GM12872 (cell line): ENCODE data around the gene PFDN4.

Source experiments
- TF ChIP-seq, protein P1 (sequence below): IDR thresholded peaks from 3 replicates; pipeline ENCODE4 v1.5.1; 2011; ENCODE audit warnings: low read depth, mild to moderate bottlenecking, low read length, moderate library complexity; ENCODE audit not compliant: insufficient read depth

PFDN4 gene

DNA sequence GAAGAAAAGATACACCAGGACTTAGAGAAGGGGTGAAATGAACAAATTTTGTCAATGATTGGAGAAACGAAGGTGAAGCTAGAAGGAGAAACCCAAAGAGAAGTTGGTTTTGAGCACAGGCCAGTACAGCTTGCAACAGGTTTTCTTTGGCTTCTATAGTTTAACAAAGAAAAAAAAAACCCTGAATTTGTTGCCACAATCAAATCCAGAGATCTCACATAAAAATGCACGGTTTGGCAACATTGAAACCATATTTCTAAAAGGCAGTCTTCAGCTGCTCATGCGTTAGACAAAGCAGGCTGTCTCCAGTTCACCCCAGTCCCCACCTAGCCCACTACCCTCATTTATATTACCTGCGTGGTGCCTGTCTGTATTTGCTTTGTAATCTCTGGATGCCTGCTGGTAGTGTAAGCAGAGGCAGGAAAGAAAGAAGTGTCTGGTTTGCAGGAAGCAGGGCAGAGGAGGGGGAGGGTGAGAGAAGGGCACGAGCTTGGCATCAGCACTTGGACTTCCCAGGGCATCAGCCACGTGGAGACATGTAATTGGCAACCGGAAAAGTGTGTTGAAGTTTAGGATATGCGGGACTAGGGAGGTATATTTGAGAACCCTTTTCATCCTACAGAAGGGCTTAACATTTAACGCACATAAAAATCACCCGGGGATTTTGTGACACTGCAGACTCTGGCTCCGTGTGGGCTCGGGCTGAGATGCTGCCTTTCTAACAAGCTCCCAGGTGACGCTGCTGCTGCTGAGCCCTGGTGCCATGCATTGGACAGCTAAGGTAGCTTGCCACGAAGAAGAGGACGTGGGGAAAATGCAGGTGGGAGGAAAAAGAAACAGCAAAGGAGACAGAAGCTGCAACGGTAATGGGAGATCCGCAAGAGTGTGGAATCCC lies 14.4 kb downstream of the PFDN4 start:
- TF ChIP-seq, protein P1, sequence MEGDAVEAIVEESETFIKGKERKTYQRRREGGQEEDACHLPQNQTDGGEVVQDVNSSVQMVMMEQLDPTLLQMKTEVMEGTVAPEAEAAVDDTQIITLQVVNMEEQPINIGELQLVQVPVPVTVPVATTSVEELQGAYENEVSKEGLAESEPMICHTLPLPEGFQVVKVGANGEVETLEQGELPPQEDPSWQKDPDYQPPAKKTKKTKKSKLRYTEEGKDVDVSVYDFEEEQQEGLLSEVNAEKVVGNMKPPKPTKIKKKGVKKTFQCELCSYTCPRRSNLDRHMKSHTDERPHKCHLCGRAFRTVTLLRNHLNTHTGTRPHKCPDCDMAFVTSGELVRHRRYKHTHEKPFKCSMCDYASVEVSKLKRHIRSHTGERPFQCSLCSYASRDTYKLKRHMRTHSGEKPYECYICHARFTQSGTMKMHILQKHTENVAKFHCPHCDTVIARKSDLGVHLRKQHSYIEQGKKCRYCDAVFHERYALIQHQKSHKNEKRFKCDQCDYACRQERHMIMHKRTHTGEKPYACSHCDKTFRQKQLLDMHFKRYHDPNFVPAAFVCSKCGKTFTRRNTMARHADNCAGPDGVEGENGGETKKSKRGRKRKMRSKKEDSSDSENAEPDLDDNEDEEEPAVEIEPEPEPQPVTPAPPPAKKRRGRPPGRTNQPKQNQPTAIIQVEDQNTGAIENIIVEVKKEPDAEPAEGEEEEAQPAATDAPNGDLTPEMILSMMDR: no peak

DNA sequence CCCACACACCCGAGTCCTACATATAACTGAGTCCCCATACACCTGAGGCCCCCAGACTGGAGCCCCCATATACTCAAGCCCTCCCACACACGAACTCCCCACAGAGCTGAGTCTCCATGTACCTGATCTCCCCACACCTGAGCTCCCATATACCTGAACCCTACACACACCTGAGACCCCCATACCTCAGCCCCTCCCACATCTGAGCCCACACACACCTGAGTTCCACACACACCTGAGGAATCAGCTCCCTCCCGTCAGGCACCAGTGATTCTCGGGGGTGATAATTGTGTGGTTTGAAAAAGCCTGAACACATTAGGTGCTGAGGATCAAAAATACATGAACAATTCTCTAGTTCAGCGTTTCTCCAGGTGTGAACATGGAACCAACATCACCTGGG lies 15.4 kb downstream of the PFDN4 start:
- TF ChIP-seq, protein P1: no peak

DNA sequence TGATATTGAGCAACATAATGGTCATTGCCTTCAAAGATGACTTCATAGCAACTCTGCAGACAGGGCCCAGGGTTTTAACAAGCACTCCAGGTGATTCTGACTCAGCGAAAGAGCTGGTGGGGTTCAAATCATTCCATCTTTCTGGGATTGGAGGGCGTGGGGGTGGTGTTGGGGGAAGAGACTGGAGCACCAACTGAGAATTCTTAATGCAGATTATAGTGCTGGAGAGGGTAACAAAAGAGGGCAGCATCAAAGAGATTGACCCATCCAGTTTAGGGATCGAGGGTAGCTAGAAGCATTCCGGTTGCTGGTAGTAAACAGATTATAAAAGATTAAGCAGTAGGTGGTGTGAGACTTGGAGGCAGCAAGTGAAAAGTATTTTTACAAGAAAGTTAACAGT lies 15.9 kb downstream of the PFDN4 start:
- TF ChIP-seq, protein P1: no peak

DNA sequence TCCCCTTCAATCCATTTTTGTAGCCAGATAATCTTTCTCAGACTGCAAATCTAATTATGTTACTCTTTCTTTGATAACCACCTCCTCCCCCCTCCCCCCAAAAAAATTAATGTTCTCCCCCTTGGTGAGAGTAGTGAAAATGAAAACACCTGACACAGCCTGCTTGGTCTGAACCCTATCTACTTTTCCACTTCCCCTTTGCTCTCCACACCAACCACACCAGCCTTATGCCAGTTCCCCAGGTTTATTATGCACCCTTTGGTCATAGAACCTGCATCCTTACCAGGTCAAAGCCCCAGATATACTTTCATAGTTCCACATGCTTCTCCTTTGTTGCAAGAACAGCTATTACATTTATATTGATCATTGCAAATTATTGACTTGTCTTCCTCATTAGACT lies 19.4 kb downstream of the PFDN4 start:
- TF ChIP-seq, protein P1: no peak

DNA sequence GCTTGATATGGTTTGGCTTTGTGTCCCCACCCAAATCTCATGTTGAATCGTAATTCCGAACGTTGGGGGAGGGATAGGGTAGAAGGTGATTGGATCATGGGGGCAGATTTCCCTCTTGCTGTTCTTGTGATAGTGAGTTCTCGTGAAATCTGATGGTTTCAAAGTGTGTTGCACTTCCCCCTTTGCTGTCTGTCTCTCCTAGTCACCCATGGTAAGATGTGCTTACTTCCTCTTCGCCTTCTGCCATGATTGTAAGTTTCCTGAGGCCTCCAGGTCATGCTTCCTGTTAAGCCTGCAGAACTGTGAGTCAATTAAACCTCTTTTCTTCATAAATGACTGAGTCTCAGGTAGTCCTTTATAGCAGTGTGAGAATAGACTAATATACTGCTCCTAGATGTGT lies 19.9 kb downstream of the PFDN4 start:
- TF ChIP-seq, protein P1: no peak

DNA sequence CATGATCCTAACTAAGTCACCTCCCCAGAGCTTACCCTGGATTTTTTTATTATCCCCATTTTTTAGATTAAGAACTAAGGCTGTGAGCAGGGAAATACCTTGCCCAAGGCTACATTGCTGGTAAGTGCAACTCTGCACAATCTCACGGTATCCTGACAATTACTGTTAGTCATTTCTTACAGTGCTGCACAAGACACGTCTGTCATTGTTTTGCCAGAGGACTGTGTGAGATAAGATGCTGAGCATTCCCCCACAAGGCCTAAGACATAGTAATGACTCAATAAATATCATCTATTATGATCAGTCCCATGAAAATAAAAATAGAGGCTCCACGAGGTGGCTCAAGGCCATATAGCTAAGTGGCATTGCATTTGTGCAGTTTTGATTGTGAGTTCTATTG lies 21.0 kb downstream of the PFDN4 start:
- TF ChIP-seq, protein P1: no peak

DNA sequence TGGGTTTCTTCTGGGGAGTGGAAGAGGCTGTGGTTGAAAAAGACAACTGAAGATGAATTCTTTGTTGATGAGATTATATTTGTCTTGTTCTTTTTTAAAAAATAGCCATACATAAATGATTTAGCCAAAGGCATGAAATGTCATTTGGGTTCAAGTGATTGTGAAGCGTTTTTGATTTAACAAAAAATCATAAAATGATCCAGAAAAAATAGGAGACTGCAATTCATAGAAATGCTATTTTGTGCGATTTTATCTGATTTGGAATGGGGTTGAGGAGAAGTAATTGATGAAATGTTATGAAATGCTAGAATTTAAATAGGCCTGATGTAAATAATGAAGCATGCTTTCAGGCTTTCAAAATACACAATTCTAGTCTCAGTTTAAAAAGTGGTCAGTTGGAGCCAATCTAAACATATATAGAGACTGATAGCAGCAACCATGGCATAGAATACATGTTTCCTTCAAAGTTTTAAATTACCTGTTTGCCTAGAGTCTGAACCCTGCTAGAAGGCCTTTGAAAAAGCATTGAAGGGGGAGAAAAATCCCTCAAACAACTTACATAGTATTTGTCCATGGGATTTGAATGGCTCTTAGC lies 21.8 kb downstream of the PFDN4 start:
- TF ChIP-seq, protein P1: no peak
